HEK293 (cell line): Measurements from ENCODE around the gene RAMP1.

ENCODE experiments used
- CTCF ChIA-PET: fragments of 350-600 bp; formaldehyde crosslinking; extraction: SDS; loops from one replicate; lab custom pipeline; 2021; ENCODE audit warnings: antibody characterized with exemption; lab: Yijun Ruan, JAX
- POLR2A ChIA-PET: fragments of 300-600 bp; formaldehyde crosslinking; extraction: SDS; loops from one replicate; lab custom pipeline; 2020; ENCODE audit warnings: antibody characterized with exemption, inconsistent platforms; lab: Yijun Ruan, JAX
- H3K27ac ChIP-seq: fragments of 200-500 bp; sonication (Bioruptor generic); 2 replicates; pipeline ENCODE4 v1.5.1; 2014; ENCODE audit warnings: low read depth, low read length, control low read depth, inconsistent platforms; ENCODE audit errors: extremely low read depth
- H3K36me3 ChIP-seq, 2 experiments: fragments of 200-500 bp in 1 of 2; sonication (Bioruptor generic) in 1 of 2; 1 replicate in 1 of 2; 2 replicates in 1 of 2; pipeline ENCODE4 v1.5.1; 2014 to 2017; ENCODE audit warnings: inconsistent platforms in 2 of 2, low read length in 2 of 2; ENCODE audit not compliant: control insufficient read depth in 2 of 2, insufficient read depth in 1 of 2
- H3K4me1 ChIP-seq: fragments of 200-500 bp; sonication (Bioruptor generic); 2 replicates; pipeline ENCODE4 v1.5.1; 2014; ENCODE audit warnings: mild to moderate bottlenecking, low read length, inconsistent platforms; ENCODE audit not compliant: control insufficient read depth, insufficient read depth
- H3K4me3 ChIP-seq: 2 replicates; pipeline ENCODE4 v1.5.1; 2011; ENCODE audit warnings: low read depth, mild to moderate bottlenecking, control low read depth, low read length, moderate library complexity
- H3K9me3 ChIP-seq: fragments of 200-500 bp; sonication (Bioruptor generic); 2 replicates; pipeline ENCODE4 v1.5.1; 2014; ENCODE audit warnings: low read depth, low read length, inconsistent platforms; ENCODE audit not compliant: control insufficient read depth, insufficient read depth
- GLI2 ChIP-seq: fragments of 450-650 bp; formaldehyde crosslinking; IDR thresholded peaks from 2 replicates; pipeline ENCODE4; 2017; ENCODE audit warnings: missing biosample characterization, missing genetic modification characterization, low read depth, borderline replicate concordance
- RBAK ChIP-seq: fragments of 450-650 bp; formaldehyde crosslinking; IDR thresholded peaks from 2 replicates; pipeline ENCODE4 v1.5.1; 2016; ENCODE audit warnings: missing biosample characterization, missing genetic modification characterization
- SETDB1 ChIP-seq: IDR thresholded peaks from one replicate; pipeline ENCODE4 v1.6.1; 2017; ENCODE audit warnings: mild to moderate bottlenecking, low read length, moderate library complexity, mixed read lengths; ENCODE audit not compliant: insufficient read length
- SP2 ChIP-seq: fragments of 450-650 bp; formaldehyde crosslinking; IDR thresholded peaks from 2 replicates; pipeline ENCODE4 v1.5.1; 2016; ENCODE audit warnings: missing biosample characterization, missing genetic modification characterization
- ZNF2 ChIP-seq: fragments of 450-650 bp; formaldehyde crosslinking; IDR thresholded peaks from 2 replicates; pipeline ENCODE4 v1.5.1; 2016; ENCODE audit warnings: missing biosample characterization, missing genetic modification characterization
- ZNF394 ChIP-seq: fragments of 450-650 bp; formaldehyde crosslinking; IDR thresholded peaks from 2 replicates; pipeline ENCODE4 v1.5.1; 2016; ENCODE audit warnings: missing biosample characterization, missing genetic modification characterization, mild to moderate bottlenecking, moderate library complexity, borderline replicate concordance
- ZNF473 ChIP-seq: fragments of 450-650 bp; formaldehyde crosslinking; IDR thresholded peaks from 2 replicates; pipeline ENCODE4 v1.5.1; 2017; ENCODE audit warnings: missing biosample characterization, missing genetic modification characterization
- ZNF510 ChIP-seq: fragments of 450-650 bp; formaldehyde crosslinking; IDR thresholded peaks from 2 replicates; pipeline ENCODE4 v1.5.1; 2018; ENCODE audit warnings: mild to moderate bottlenecking, missing genetic modification characterization, missing biosample characterization; ENCODE audit not compliant: insufficient replicate concordance
- ZNF76 ChIP-seq: fragments of 450-650 bp; formaldehyde crosslinking; IDR thresholded peaks from 2 replicates; pipeline ENCODE4; 2016; ENCODE audit warnings: low read depth, missing biosample characterization, missing genetic modification characterization, borderline replicate concordance
- TF ChIP-seq, protein P1 (sequence below): fragments of 450-650 bp; formaldehyde crosslinking; IDR thresholded peaks from 2 replicates; pipeline ENCODE4 v1.5.1; 2016; ENCODE audit warnings: missing biosample characterization, missing genetic modification characterization, borderline replicate concordance
- TF ChIP-seq, protein P2 (sequence below): fragments of 450-650 bp; formaldehyde crosslinking; IDR thresholded peaks from 2 replicates; pipeline ENCODE4 v1.5.1; 2016; ENCODE audit warnings: missing biosample characterization, missing genetic modification characterization
- TF ChIP-seq, protein P3 (sequence below): fragments of 450-650 bp; formaldehyde crosslinking; IDR thresholded peaks from 2 replicates; pipeline ENCODE4 v1.5.1; 2016; ENCODE audit warnings: missing biosample characterization, missing genetic modification characterization
- TF ChIP-seq, protein P4 (sequence below): fragments of 450-650 bp; formaldehyde crosslinking; IDR thresholded peaks from 2 replicates; pipeline ENCODE4 v1.5.1; 2016; ENCODE audit warnings: missing biosample characterization, missing genetic modification characterization

Gene RAMP1

DNA sequence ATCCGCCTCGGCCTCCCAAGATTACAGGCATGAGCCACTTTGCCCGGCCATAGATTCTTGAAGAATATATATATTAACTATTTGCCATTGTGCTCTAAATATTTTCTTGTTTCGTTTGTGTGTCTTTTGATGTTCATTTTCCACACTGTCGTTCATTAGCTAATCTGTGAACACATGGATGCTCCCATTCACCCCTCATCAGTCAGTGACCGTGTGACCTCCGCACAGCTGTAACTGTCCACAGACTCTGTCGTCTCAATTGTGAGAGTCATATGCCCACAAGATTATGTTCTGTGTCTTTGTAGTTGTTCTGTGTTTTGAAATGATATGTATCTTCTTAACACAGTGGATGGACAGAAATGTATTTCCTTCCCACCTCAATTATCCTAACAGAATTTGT lies 29.6 kb downstream of the RAMP1 start (continued):
- TF ChIP-seq, protein P1, sequence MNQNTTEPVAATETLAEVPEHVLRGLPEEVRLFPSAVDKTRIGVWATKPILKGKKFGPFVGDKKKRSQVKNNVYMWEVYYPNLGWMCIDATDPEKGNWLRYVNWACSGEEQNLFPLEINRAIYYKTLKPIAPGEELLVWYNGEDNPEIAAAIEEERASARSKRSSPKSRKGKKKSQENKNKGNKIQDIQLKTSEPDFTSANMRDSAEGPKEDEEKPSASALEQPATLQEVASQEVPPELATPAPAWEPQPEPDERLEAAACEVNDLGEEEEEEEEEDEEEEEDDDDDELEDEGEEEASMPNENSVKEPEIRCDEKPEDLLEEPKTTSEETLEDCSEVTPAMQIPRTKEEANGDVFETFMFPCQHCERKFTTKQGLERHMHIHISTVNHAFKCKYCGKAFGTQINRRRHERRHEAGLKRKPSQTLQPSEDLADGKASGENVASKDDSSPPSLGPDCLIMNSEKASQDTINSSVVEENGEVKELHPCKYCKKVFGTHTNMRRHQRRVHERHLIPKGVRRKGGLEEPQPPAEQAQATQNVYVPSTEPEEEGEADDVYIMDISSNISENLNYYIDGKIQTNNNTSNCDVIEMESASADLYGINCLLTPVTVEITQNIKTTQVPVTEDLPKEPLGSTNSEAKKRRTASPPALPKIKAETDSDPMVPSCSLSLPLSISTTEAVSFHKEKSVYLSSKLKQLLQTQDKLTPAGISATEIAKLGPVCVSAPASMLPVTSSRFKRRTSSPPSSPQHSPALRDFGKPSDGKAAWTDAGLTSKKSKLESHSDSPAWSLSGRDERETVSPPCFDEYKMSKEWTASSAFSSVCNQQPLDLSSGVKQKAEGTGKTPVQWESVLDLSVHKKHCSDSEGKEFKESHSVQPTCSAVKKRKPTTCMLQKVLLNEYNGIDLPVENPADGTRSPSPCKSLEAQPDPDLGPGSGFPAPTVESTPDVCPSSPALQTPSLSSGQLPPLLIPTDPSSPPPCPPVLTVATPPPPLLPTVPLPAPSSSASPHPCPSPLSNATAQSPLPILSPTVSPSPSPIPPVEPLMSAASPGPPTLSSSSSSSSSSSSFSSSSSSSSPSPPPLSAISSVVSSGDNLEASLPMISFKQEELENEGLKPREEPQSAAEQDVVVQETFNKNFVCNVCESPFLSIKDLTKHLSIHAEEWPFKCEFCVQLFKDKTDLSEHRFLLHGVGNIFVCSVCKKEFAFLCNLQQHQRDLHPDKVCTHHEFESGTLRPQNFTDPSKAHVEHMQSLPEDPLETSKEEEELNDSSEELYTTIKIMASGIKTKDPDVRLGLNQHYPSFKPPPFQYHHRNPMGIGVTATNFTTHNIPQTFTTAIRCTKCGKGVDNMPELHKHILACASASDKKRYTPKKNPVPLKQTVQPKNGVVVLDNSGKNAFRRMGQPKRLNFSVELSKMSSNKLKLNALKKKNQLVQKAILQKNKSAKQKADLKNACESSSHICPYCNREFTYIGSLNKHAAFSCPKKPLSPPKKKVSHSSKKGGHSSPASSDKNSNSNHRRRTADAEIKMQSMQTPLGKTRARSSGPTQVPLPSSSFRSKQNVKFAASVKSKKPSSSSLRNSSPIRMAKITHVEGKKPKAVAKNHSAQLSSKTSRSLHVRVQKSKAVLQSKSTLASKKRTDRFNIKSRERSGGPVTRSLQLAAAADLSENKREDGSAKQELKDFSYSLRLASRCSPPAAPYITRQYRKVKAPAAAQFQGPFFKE (tag by site-specific recombination): no peak
- TF ChIP-seq, protein P2, sequence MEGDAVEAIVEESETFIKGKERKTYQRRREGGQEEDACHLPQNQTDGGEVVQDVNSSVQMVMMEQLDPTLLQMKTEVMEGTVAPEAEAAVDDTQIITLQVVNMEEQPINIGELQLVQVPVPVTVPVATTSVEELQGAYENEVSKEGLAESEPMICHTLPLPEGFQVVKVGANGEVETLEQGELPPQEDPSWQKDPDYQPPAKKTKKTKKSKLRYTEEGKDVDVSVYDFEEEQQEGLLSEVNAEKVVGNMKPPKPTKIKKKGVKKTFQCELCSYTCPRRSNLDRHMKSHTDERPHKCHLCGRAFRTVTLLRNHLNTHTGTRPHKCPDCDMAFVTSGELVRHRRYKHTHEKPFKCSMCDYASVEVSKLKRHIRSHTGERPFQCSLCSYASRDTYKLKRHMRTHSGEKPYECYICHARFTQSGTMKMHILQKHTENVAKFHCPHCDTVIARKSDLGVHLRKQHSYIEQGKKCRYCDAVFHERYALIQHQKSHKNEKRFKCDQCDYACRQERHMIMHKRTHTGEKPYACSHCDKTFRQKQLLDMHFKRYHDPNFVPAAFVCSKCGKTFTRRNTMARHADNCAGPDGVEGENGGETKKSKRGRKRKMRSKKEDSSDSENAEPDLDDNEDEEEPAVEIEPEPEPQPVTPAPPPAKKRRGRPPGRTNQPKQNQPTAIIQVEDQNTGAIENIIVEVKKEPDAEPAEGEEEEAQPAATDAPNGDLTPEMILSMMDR (tag by site-specific recombination): no peak

DNA sequence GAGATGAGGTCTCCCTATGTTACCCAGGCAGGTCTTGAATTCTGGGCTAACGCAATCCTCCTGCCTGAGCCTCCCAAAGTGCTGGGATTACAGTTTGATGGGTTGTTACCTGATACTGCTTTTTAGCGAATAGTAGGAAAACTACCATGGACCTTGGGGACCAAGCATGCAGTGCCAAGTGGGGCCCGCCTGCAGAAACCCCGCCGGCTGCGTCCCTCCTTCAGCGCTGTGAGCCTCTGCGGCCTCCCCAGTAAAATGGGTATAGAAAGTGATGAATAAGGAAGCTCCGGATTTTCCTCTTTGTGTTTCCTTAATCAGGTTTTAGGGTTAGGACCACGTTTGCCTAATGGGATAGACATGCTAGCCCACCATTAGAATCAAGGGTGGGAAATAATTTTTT lies 30.4 kb downstream of the RAMP1 start:
- POLR2A ChIA-PET: no interaction called here
- Histone ChIP-seq H3K36me3 (no peaks in the 10 kb centered on the region), H3K27ac (no peak overlapping the region), H3K4me1 (0 out of 2 replicates have a peak, but pooled peaks cover 2% of the 10 kb centered on the region)
- CTCF ChIA-PET: interaction anchor here (0.7 kb wide), 1 partner anchor 46 kb away, joined by 10 read pairs; no protein-coding TSS in a partner anchor
- TF ChIP-seq, protein P3, sequence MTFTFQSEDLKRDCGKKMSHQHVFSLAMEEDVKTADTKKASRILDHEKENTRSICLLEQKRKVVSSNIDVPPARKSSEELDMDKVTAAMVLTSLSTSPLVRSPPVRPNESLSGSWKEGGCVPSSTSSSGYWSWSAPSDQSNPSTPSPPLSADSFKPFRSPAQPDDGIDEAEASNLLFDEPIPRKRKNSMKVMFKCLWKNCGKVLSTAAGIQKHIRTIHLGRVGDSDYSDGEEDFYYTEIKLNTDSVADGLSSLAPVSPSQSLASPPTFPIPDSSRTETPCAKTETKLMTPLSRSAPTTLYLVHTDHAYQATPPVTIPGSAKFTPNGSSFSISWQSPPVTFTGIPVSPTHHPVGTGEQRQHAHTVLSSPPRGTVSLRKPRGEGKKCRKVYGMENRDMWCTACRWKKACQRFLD (tag by site-specific recombination): no peak
- TF ChIP-seq GLI2 (tag by site-specific recombination) (no peak), ZNF510 (tag by site-specific recombination) (no peak), ZNF473 (no peak), SETDB1 (no peak), ZNF394 (tag by site-specific recombination) (no peak), RBAK (tag by site-specific recombination) (no peak), ZNF2 (tag by site-specific recombination) (no peak), SP2 (no peak), ZNF76 (tag by site-specific recombination) (no peak)
- TF ChIP-seq, protein P4, sequence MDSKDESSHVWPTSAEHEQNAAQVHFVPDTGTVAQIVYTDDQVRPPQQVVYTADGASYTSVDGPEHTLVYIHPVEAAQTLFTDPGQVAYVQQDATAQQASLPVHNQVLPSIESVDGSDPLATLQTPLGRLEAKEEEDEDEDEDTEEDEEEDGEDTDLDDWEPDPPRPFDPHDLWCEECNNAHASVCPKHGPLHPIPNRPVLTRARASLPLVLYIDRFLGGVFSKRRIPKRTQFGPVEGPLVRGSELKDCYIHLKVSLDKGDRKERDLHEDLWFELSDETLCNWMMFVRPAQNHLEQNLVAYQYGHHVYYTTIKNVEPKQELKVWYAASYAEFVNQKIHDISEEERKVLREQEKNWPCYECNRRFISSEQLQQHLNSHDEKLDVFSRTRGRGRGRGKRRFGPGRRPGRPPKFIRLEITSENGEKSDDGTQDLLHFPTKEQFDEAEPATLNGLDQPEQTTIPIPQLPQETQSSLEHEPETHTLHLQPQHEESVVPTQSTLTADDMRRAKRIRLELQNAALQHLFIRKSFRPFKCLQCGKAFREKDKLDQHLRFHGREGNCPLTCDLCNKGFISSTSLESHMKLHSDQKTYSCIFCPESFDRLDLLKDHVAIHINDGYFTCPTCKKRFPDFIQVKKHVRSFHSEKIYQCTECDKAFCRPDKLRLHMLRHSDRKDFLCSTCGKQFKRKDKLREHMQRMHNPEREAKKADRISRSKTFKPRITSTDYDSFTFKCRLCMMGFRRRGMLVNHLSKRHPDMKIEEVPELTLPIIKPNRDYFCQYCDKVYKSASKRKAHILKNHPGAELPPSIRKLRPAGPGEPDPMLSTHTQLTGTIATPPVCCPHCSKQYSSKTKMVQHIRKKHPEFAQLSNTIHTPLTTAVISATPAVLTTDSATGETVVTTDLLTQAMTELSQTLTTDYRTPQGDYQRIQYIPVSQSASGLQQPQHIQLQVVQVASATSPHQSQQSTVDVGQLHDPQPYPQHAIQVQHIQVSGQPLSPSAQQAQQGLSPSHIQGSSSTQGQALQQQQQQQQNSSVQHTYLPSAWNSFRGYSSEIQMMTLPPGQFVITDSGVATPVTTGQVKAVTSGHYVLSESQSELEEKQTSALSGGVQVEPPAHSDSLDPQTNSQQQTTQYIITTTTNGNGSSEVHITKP (tag by site-specific recombination): no peak
- TF ChIP-seq, all 188 proteins: peak for 0
- no peaks in the 10 kb centered on the region for H3K9me3 ChIP-seq
- H3K4me3 ChIP-seq: no peak overlapping the region
